Neural progenitor cell (in vitro differentiated cells): ENCODE measurements around the gene SIN3B. TPM values are rescaled to one million over a fixed set of nuclear protein-coding genes. Genes with fewer than 3 reads are reported as not detected.

Experiments
- DNase-seq: peaks from one replicate; pipeline ENCODE4 v3.0.0-alpha.2; 2016; ENCODE audit warnings: low spot score
- H2AFZ ChIP-seq: fragments of 200-600 bp; sonication (generic); replicated peaks from 2 replicates; pipeline ENCODE4 v1.6.1; 2016; ENCODE audit warnings: antibody characterized with exemption
- H3F3A ChIP-seq: fragments of 200-600 bp; sonication (generic); 2 replicates; pipeline ENCODE4 v1.6.1; 2016; ENCODE audit warnings: antibody characterized with exemption, low read depth
- H3K27ac ChIP-seq: fragments of 200-600 bp; sonication (generic); 2 replicates; pipeline ENCODE4 v1.5.1; 2016; ENCODE audit warnings: mild to moderate bottlenecking
- H3K27me3 ChIP-seq: fragments of 200-600 bp; sonication (generic); 2 replicates; pipeline ENCODE4 v1.6.1; 2016; ENCODE audit warnings: mild to moderate bottlenecking, moderate library complexity
- H3K36me3 ChIP-seq: fragments of 200-600 bp; sonication (generic); 2 replicates; pipeline ENCODE4 v1.5.1; 2016
- H3K4me1 ChIP-seq: fragments of 200-600 bp; sonication (generic); 2 replicates; pipeline ENCODE4 v1.6.1; 2016; ENCODE audit warnings: mixed run types
- H3K4me2 ChIP-seq: fragments of 200-600 bp; sonication (generic); 2 replicates; pipeline ENCODE4 v1.6.1; 2016
- H3K4me3 ChIP-seq: fragments of 200-600 bp; sonication (generic); 2 replicates; pipeline ENCODE4 v1.5.1; 2016
- H3K79me2 ChIP-seq: fragments of 200-600 bp; sonication (generic); 2 replicates; pipeline ENCODE4 v1.6.1; 2016; ENCODE audit warnings: low read depth
- H3K9ac ChIP-seq: fragments of 200-600 bp; sonication (generic); 2 replicates; pipeline ENCODE4 v1.6.1; 2016
- H3K9me3 ChIP-seq: fragments of 200-600 bp; sonication (generic); 2 replicates; pipeline ENCODE4 v1.5.1; 2016; ENCODE audit warnings: low read depth
- H4K20me1 ChIP-seq: fragments of 200-600 bp; sonication (generic); 2 replicates; pipeline ENCODE4 v1.6.1; 2016; ENCODE audit warnings: low read depth
- H3K27ac Mint-ChIP-seq: 3 replicates; pipeline ENCODE4 v1.8.0; 2021; ENCODE audit warnings: mixed read lengths
- H3K27me3 Mint-ChIP-seq: 2 replicates; pipeline ENCODE4 v1.8.0; 2022; ENCODE audit warnings: low read depth, mild to moderate bottlenecking, inconsistent platforms, moderate library complexity, mixed read lengths; ENCODE audit not compliant: insufficient read depth
- H3K36me3 Mint-ChIP-seq: 3 replicates; pipeline ENCODE4 v1.8.0; 2021; ENCODE audit warnings: mixed read lengths
- H3K4me1 Mint-ChIP-seq: 3 replicates; pipeline ENCODE4 v1.8.0; 2021; ENCODE audit warnings: mixed read lengths
- H3K4me3 Mint-ChIP-seq: 3 replicates; pipeline ENCODE4 v1.8.0; 2021; ENCODE audit warnings: mild to moderate bottlenecking, moderate library complexity, mixed read lengths
- H3K9me3 Mint-ChIP-seq: 3 replicates; pipeline ENCODE4 v1.8.0; 2020; ENCODE audit warnings: mixed read lengths
- EZH2 ChIP-seq: fragments of 200-600 bp; sonication (generic); IDR thresholded peaks from 2 replicates; pipeline ENCODE4 v1.6.1; 2017; ENCODE audit warnings: antibody characterized with exemption, mild to moderate bottlenecking, moderate library complexity
- EZH2phosphoT487 ChIP-seq: fragments of 200-600 bp; sonication (generic); IDR thresholded peaks from 2 replicates; pipeline ENCODE4 v1.6.1; 2017; ENCODE audit warnings: antibody characterized with exemption
- total RNA-seq: library from RNA; depleted of rRNA; stranded (reverse); fragments of >200 nt; gene quantifications from 2 replicates; pipeline ENCODE4 v1.2.3, GENCODE V29; 2015; ENCODE audit warnings: low replicate concordance
- TF ChIP-seq, protein P1 (sequence below): fragments of 200-600 bp; sonication (generic); IDR thresholded peaks from 2 replicates; pipeline ENCODE4 v1.5.1; 2017; ENCODE audit warnings: antibody characterized with exemption, mild to moderate bottlenecking

SIN3B gene
- total RNA-seq, 1 donor from 2014 or later, result 21.2 TPM

DNA sequence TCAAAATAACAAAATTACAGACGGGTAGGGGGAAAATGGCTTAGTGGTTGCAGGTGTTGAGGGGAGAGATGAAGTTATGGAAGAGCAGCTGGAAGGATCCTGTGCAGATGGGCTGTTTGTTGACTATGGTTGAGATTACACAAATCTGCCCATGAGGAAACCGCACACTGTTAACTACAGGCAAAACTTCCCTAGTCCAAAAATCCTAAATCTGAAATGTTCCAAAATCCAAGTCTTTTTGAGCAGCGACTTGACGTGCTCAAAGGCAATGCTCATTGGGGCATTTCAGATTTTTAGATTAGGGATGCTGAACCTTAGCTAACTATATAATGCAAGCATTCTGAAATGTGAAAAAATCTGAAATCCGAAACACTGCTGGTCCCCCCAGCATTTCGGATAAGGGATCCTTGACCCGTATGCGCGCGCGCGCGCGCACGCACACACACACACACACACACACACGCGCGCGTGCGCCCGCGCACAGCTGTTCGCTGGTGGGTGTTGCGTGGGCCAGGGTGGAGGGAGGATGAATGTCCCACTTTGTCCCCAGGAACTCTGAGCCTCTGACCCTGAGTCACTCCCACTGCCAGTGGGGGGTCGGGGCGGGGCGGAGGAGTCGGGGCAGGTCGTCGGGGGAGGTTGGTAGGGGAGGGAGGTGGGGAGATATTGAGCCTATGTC, 66.4 kb downstream of the SIN3B start:
- TF ChIP-seq EZH2phosphoT487 (no peak), EZH2 (no peak)
- TF ChIP-seq, protein P1, sequence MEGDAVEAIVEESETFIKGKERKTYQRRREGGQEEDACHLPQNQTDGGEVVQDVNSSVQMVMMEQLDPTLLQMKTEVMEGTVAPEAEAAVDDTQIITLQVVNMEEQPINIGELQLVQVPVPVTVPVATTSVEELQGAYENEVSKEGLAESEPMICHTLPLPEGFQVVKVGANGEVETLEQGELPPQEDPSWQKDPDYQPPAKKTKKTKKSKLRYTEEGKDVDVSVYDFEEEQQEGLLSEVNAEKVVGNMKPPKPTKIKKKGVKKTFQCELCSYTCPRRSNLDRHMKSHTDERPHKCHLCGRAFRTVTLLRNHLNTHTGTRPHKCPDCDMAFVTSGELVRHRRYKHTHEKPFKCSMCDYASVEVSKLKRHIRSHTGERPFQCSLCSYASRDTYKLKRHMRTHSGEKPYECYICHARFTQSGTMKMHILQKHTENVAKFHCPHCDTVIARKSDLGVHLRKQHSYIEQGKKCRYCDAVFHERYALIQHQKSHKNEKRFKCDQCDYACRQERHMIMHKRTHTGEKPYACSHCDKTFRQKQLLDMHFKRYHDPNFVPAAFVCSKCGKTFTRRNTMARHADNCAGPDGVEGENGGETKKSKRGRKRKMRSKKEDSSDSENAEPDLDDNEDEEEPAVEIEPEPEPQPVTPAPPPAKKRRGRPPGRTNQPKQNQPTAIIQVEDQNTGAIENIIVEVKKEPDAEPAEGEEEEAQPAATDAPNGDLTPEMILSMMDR, result no peak
- H3K4me1 ChIP-seq, result no peaks in the 10 kb centered on the region
- Mint-ChIP-seq H3K36me3 (no peaks in the 10 kb centered on the region), H3K9me3 (no peaks in the 10 kb centered on the region), H3K4me3 (peak overlapping the region; percentile 74), H3K27ac (no peak overlapping the region), H3K4me1 (peaks cover 14% of the 10 kb centered on the region), H3K27me3 (peaks cover 15% of the 10 kb centered on the region)
- H3K4me2 ChIP-seq, result peak overlapping the region; percentile 84
- H3K9me3 ChIP-seq, result no peaks in the 10 kb centered on the region
- H3K27ac ChIP-seq, result no peak overlapping the region
- peak; percentile 50 for DNase-seq
- H3K36me3 ChIP-seq, result no peaks in the 10 kb centered on the region
- no peak overlapping the region for H3K9ac ChIP-seq
- H3K4me3 ChIP-seq, result peak overlapping the region; percentile 61
- H3F3A ChIP-seq, result peaks cover 5% of the 10 kb centered on the region
- H3K27me3 ChIP-seq, result peaks cover 33% of the 10 kb centered on the region
- no peak overlapping the region for H2AFZ ChIP-seq
- H3K79me2 ChIP-seq, result no peaks in the 10 kb centered on the region
- H4K20me1 ChIP-seq, result no peaks in the 10 kb centered on the region

DNA sequence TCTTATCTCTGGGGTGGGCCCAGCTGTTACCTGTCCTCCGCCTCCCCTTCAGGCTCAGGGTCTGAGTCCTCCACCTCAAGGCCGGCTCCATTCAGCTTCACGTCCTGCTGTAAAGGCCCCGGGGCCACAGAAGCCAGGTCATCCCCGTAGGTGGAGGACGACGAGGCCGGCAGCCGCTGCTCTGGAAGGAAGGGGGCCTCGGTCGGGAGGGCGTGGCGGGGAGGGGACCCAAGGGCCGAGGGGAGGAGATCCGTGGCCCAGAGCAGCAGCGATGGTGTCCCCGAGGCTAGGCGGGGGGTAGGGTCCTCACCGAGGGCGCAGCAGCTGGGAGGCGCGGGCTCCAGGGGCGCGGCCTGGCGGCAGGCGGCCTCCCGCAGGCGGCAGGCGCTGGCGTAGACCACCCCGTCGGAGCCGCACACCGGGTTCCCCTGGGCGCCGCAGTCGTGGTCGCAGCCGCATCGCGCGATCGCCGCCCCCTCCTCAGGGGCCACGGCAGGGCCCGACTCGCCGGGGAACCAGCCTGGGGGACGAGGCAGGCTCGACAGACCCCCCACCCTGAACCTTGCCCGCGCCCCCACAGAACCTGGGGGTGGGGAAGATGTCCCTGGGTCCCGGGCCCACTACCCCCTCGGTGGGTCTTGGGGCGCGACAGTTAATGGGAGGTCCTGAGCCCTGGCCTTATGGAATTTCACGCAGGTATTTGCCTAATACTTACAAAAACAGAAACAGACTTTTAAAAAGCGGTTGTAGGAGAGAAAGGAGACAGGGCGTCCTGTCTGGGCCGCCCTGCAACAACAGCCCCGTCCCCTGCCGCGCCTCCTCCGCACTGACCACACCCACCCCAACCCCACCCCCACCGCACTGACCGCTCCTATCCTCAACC, 67.2 kb downstream of the SIN3B start:
- Mint-ChIP-seq H3K27me3 (peaks cover 13% of the 10 kb centered on the region), H3K9me3 (no peaks in the 10 kb centered on the region), H3K4me3 (peak overlapping the region; percentile 84), H3K27ac (no peak overlapping the region), H3K4me1 (peaks cover 14% of the 10 kb centered on the region), H3K36me3 (no peaks in the 10 kb centered on the region)
- Histone ChIP-seq H3K4me3 (peak overlapping the region; percentile 61), H3K36me3 (no peaks in the 10 kb centered on the region), H2AFZ (peak overlapping the region; percentile 53), H3K9me3 (no peaks in the 10 kb centered on the region), H3K4me2 (peak overlapping the region; percentile 84), H3K79me2 (no peaks in the 10 kb centered on the region), H4K20me1 (no peaks in the 10 kb centered on the region), H3K4me1 (no peaks in the 10 kb centered on the region), H3K27me3 (peaks cover 33% of the 10 kb centered on the region), H3F3A (peaks cover 5% of the 10 kb centered on the region), H3K27ac (no peak overlapping the region), H3K9ac (no peak overlapping the region)
- TF ChIP-seq EZH2 (peak; percentile 48), EZH2phosphoT487 (no peak)
- TF ChIP-seq, protein P1, result no peak
- peak; percentile 59 for DNase-seq

DNA sequence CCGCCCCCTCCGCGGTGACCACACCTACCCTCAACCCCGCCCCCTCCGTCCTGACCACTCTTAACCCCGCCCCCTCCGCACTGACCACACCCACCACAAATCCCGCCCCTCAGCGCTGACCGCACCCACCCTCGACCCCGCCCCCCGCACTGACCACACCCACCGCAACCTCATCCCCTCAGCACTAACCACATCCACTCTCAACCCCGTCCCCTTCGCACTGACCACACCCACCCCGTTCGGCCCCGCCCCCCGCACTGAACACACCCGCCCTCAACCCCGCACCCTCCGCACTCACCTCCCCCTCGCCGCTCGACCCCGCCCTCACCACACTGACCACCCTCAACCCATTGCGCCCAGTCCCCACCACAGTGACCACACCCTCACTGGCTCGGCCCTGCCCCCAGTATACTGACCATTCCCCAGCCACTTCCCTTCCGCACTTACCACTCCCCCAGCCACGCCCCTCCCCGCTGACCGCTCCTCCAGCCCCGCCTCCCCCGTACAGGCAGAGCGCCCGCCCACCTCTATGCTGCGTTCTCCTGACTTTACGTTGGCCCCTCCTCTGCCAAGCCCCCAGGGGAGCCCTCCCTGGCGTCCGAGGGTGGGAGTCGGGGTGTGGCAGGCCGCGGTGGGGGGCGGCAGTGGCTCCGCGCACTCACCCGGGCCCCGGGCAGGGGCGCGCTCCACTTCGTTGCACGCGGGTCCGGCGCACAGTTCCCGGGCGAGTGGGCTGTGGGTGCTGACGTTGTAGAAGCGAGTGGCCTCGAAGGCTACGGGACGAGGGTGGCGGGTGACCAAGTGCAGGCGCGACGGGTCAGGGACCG, 68.0 kb downstream of the SIN3B start:
- Mint-ChIP-seq H3K9me3 (no peaks in the 10 kb centered on the region), H3K36me3 (no peaks in the 10 kb centered on the region), H3K4me3 (peak overlapping the region; percentile 84), H3K27me3 (peaks cover 16% of the 10 kb centered on the region), H3K27ac (no peak overlapping the region), H3K4me1 (peaks cover 18% of the 10 kb centered on the region)
- H3K27ac ChIP-seq, result no peak overlapping the region
- H3K79me2 ChIP-seq, result no peaks in the 10 kb centered on the region
- no peak overlapping the region for H3K9ac ChIP-seq
- no peaks in the 10 kb centered on the region for H3K9me3 ChIP-seq
- H3K4me2 ChIP-seq, result peak overlapping the region; percentile 91
- peaks cover 33% of the 10 kb centered on the region for H3K27me3 ChIP-seq
- peak overlapping the region; percentile 67 for H2AFZ ChIP-seq
- no peaks in the 10 kb centered on the region for H3K36me3 ChIP-seq
- H3F3A ChIP-seq, result peaks cover 5% of the 10 kb centered on the region
- TF ChIP-seq, protein P1, result no peak
- TF ChIP-seq EZH2phosphoT487 (no peak), EZH2 (no peak)
- H3K4me1 ChIP-seq, result no peaks in the 10 kb centered on the region
- DNase-seq, result peak; percentile 98
- peak overlapping the region; percentile 67 for H3K4me3 ChIP-seq
- no peaks in the 10 kb centered on the region for H4K20me1 ChIP-seq
